OCI-LY1 (cell line): ENCODE measurements around the gene SYT6.

ENCODE experiments used
- H2AFZ ChIP-seq: fragments of 200-600 bp; sonication (generic), shearing (Covaris generic); 2 replicates; pipeline ENCODE4 v1.6.0; 2014; ENCODE audit warnings: antibody characterized with exemption, mild to moderate bottlenecking, low read length
- H3F3A ChIP-seq: fragments of 200-600 bp; sonication (generic), shearing (Covaris generic); 2 replicates; pipeline ENCODE4 v1.6.0; 2014; ENCODE audit warnings: mild to moderate bottlenecking, antibody characterized with exemption, low read length, moderate library complexity; ENCODE audit not compliant: insufficient read depth
- H3K27ac ChIP-seq: fragments of 200-600 bp; sonication (generic); 2 replicates; pipeline ENCODE4 v1.5.1; 2014; ENCODE audit warnings: low read length, mixed run types, mild to moderate bottlenecking, low read depth; ENCODE audit not compliant: poor library complexity, severe bottlenecking
- H3K27me3 ChIP-seq: fragments of 200-600 bp; sonication (generic); 2 replicates; pipeline ENCODE4 v1.6.0; 2014; ENCODE audit warnings: antibody characterized with exemption, mild to moderate bottlenecking, low read length, moderate library complexity; ENCODE audit not compliant: insufficient read depth
- H3K36me3 ChIP-seq: fragments of 200-600 bp; sonication (generic); 2 replicates; pipeline ENCODE4 v1.6.1; 2014; ENCODE audit warnings: mild to moderate bottlenecking, antibody characterized with exemption, low read length, moderate library complexity, mixed read lengths; ENCODE audit not compliant: insufficient read depth
- H3K4me1 ChIP-seq: fragments of 200-600 bp; sonication (generic); 2 replicates; pipeline ENCODE4 v1.5.1; 2014; ENCODE audit warnings: mild to moderate bottlenecking, low read length, moderate library complexity; ENCODE audit not compliant: insufficient read depth, severe bottlenecking
- H3K4me2 ChIP-seq: fragments of 200-600 bp; sonication (generic), shearing (Covaris generic); 2 replicates; pipeline ENCODE4 v1.6.1; 2014; ENCODE audit warnings: low read length
- H3K4me3 ChIP-seq: fragments of 200-600 bp; sonication (generic); 2 replicates; pipeline ENCODE4 v1.5.1; 2014; ENCODE audit warnings: low read length, low read depth, mild to moderate bottlenecking, mixed read lengths; ENCODE audit not compliant: poor library complexity, severe bottlenecking
- H3K79me2 ChIP-seq: fragments of 200-600 bp; shearing (Covaris generic); 2 replicates; pipeline ENCODE4 v1.6.1; 2016; ENCODE audit warnings: mixed run types, low read length, mixed read lengths; ENCODE audit not compliant: insufficient read depth
- H3K9ac ChIP-seq: fragments of 200-600 bp; sonication (generic), shearing (Covaris generic); 2 replicates; pipeline ENCODE4 v1.6.1; 2014; ENCODE audit warnings: mild to moderate bottlenecking, low read length, mixed read lengths
- H3K9me2 ChIP-seq: fragments of 200-600 bp; sonication (generic), shearing (Covaris generic); 2 replicates; pipeline ENCODE4 v1.6.1; 2014; ENCODE audit warnings: low read depth, mild to moderate bottlenecking, low read length, mixed read lengths
- H3K9me3 ChIP-seq: fragments of 200-600 bp; shearing (Covaris generic); 2 replicates; pipeline ENCODE4 v1.6.1; 2014; ENCODE audit warnings: low read length, mixed read lengths
- H4K20me1 ChIP-seq: fragments of 200-600 bp; sonication (generic), shearing (Covaris generic); 2 replicates; pipeline ENCODE4 v1.6.0; 2016; ENCODE audit warnings: mild to moderate bottlenecking, low read length; ENCODE audit not compliant: insufficient read depth
- EZH2 ChIP-seq: fragments of 200-600 bp; sonication (generic), shearing (Covaris generic); IDR thresholded peaks from 2 replicates; pipeline ENCODE4 v1.8.0; 2017; ENCODE audit warnings: borderline replicate concordance, mixed run types, mild to moderate bottlenecking, antibody characterized with exemption, low read length, moderate library complexity, mixed read lengths
- TF ChIP-seq, protein P1 (sequence below): fragments of 200-600 bp; sonication (generic), shearing (Covaris generic); IDR thresholded peaks from 2 replicates; pipeline ENCODE4 v1.5.1; 2017; ENCODE audit warnings: mild to moderate bottlenecking, antibody characterized with exemption, low read length, moderate library complexity, mixed read lengths

The SYT6 gene

DNA sequence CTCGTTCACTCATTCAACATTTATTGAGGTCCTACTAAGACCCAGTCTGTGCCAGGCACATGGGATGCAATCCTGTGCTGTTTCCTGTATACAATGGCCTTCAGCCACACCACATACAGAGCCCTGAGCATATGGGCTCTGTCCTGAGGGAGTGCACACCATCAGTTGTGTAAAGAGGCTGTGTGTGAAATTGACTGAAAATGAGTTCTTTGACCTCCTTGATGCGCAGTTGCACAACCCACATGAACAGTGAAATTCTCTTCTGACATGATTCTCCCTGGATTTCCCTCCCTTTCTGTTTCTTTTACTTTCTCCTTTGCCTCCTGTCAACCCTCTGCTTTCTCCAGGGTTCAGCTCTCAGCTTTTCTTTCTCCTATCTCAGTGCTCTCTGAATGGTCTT lies 6.3 kb upstream of the SYT6 start:
- Histone ChIP-seq H3K4me3 (no peak overlapping the region), H3K4me1 (no peaks in the 10 kb centered on the region)
- TF ChIP-seq, protein P1, sequence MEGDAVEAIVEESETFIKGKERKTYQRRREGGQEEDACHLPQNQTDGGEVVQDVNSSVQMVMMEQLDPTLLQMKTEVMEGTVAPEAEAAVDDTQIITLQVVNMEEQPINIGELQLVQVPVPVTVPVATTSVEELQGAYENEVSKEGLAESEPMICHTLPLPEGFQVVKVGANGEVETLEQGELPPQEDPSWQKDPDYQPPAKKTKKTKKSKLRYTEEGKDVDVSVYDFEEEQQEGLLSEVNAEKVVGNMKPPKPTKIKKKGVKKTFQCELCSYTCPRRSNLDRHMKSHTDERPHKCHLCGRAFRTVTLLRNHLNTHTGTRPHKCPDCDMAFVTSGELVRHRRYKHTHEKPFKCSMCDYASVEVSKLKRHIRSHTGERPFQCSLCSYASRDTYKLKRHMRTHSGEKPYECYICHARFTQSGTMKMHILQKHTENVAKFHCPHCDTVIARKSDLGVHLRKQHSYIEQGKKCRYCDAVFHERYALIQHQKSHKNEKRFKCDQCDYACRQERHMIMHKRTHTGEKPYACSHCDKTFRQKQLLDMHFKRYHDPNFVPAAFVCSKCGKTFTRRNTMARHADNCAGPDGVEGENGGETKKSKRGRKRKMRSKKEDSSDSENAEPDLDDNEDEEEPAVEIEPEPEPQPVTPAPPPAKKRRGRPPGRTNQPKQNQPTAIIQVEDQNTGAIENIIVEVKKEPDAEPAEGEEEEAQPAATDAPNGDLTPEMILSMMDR = no peak
- no peak for TF ChIP-seq EZH2

DNA sequence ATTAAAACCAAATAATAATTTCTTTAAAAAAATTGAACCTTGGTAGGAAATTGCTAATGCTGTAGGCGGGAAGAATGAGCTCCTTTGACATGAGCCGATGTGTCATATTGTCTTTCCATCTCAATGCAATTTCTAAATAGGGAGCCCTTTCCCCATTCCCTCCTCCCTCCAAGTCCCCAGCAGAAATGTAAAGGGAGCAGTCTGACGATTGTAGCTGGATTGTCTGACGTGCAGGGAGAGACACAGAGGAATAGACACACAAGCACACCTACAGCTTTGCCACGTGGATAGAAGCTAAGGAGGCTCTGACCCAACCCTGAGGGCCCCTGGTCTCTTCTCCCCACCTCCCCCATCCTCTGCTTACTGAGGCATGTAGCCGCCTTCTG lies 3.6 kb upstream of the SYT6 start:
- Histone ChIP-seq H3K27ac (no peak overlapping the region), H3K27me3 (peaks cover 3% of the 10 kb centered on the region; the same call in 1 of the 2 replicates), H3K4me3 (no peak overlapping the region), H3F3A (no peaks in the 10 kb centered on the region), H3K4me1 (no peaks in the 10 kb centered on the region), H3K9ac (no peak overlapping the region), H3K36me3 (no peaks in the 10 kb centered on the region), H3K79me2 (no peaks in the 10 kb centered on the region), H3K4me2 (no peak overlapping the region), H3K9me2 (no peaks in the 10 kb centered on the region), H3K9me3 (no peaks in the 10 kb centered on the region), H4K20me1 (no peaks in the 10 kb centered on the region), H2AFZ (no peak overlapping the region)
- TF ChIP-seq, protein P1 = no peak
- TF ChIP-seq EZH2 = no peak

More for the DNA sequence above, 6.3 kb upstream of the SYT6 start:
- no peak overlapping the region for H3K9ac ChIP-seq
- H3K9me3 ChIP-seq = no peaks in the 10 kb centered on the region
- no peaks in the 10 kb centered on the region for H3F3A ChIP-seq
- peaks cover 3% of the 10 kb centered on the region; the same call in 1 of the 2 replicates for H3K27me3 ChIP-seq
- no peak overlapping the region for H3K27ac ChIP-seq
- no peaks in the 10 kb centered on the region for H3K36me3 ChIP-seq
- no peaks in the 10 kb centered on the region for H4K20me1 ChIP-seq
- H2AFZ ChIP-seq = no peak overlapping the region
- H3K4me2 ChIP-seq = no peak overlapping the region
- no peaks in the 10 kb centered on the region for H3K79me2 ChIP-seq
- no peaks in the 10 kb centered on the region for H3K9me2 ChIP-seq

DNA sequence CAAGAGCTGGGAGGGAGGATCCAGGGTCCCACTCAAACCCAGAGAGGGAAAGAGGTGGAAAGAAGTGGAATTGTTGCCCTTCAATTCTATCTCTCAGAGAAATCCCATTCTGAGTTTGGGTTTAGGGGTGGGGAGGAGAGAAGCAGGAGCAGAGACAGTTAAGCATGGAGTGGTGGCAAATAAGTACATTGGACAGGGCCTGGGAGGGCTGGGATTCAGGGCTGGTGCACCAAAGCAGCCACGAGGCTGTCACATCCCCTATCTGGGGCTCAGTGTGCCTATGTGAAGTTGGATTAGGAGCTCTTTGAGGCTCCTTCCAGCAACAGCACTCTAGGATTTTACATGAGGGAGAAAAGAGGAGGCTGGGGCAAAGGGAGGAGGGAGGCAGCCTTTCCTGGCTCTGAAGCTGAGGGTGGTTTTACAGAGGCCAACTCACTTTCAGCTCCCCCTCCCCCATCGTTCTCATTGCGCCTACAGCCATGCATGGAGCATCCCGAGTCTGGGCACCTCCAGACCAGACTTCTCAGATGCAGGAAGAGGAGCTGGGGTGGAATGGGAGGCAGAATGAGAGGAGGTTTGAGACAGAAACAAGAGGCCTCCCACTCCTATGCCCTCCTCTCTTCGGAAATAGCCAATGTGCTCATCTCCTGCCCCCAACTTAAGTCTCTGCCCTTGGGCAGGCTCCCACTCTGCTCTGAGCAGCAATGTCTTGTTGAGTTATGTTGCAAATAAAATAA lies 3.0 kb upstream of the SYT6 start:
- H3K9me2 ChIP-seq = no peaks in the 10 kb centered on the region
- H3K36me3 ChIP-seq = no peaks in the 10 kb centered on the region
- H3K79me2 ChIP-seq = no peaks in the 10 kb centered on the region
- no peak overlapping the region for H3K4me3 ChIP-seq
- H4K20me1 ChIP-seq = no peaks in the 10 kb centered on the region
- H3K27me3 ChIP-seq = peaks cover 3% of the 10 kb centered on the region; the same call in 1 of the 2 replicates
- no peak overlapping the region for H3K27ac ChIP-seq
- H3K9ac ChIP-seq = no peak overlapping the region
- H3K4me1 ChIP-seq = no peaks in the 10 kb centered on the region
- H2AFZ ChIP-seq = no peak overlapping the region
- TF ChIP-seq, protein P1 = no peak
- no peak for TF ChIP-seq EZH2
- H3F3A ChIP-seq = no peaks in the 10 kb centered on the region
- no peak overlapping the region for H3K4me2 ChIP-seq
- H3K9me3 ChIP-seq = no peaks in the 10 kb centered on the region
